ENCODE results near the gene TMEM175. TPM values are rescaled to one million over a fixed set of nuclear protein-coding genes. Genes with fewer than 3 reads are reported as not detected.

The TMEM175 gene
- total and polyA plus RNA-seq, 9 donors: 10.6 to 28.4 (median 21.2) TPM

GRCh38 chr4:909131-909571 lies 23.1 kb upstream of the TMEM175 start:
- Histone ChIP-seq H3K4me3 (no peak overlapping the region), H3K36me3 (no peaks in the 10 kb centered on the region), H3K27me3 (no peaks in the 10 kb centered on the region), H3K27ac (no peak overlapping the region), H3K4me1 (ENCODE audit: insufficient read depth) (peaks cover 6% of the 10 kb centered on the region), H3K9me3 (no peaks in the 10 kb centered on the region)
- no peak for TF ChIP-seq EP300 (IDR thresholded peaks at IDR 0.05)
- no peak for TF ChIP-seq POLR2A (IDR thresholded peaks at IDR 0.05)
- TF ChIP-seq, protein P1, sequence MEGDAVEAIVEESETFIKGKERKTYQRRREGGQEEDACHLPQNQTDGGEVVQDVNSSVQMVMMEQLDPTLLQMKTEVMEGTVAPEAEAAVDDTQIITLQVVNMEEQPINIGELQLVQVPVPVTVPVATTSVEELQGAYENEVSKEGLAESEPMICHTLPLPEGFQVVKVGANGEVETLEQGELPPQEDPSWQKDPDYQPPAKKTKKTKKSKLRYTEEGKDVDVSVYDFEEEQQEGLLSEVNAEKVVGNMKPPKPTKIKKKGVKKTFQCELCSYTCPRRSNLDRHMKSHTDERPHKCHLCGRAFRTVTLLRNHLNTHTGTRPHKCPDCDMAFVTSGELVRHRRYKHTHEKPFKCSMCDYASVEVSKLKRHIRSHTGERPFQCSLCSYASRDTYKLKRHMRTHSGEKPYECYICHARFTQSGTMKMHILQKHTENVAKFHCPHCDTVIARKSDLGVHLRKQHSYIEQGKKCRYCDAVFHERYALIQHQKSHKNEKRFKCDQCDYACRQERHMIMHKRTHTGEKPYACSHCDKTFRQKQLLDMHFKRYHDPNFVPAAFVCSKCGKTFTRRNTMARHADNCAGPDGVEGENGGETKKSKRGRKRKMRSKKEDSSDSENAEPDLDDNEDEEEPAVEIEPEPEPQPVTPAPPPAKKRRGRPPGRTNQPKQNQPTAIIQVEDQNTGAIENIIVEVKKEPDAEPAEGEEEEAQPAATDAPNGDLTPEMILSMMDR (IDR thresholded peaks at IDR 0.05): no peak
- intact Hi-C loops (cut with DNase I): no loop called here
- WGBS, 3 donors: 92 to 94% (median 93%) methylated on average over 26 of the region's 26 CpGs
- no peak for DNase-seq

- 90 to 93% (median 92%) methylated on average over 10 to 12 of the region's 12 CpGs for WGBS, 3 donors
- peak overlapping the region in 1 of 2 donors; percentile 2 for H3K27ac ChIP-seq
- peaks cover 12% of the 10 kb centered on the region for H3K4me1 ChIP-seq (ENCODE audit: insufficient read depth)
- intact Hi-C loops (cut with DNase I): no loop called here
- H3K27me3 ChIP-seq: no peaks in the 10 kb centered on the region
- H3K4me3 ChIP-seq: no peak overlapping the region
- H3K9me3 ChIP-seq: no peaks in the 10 kb centered on the region
- DNase-seq: no peak
- TF ChIP-seq POLR2A (IDR thresholded peaks at IDR 0.05): no peak
- TF ChIP-seq EP300 (IDR thresholded peaks at IDR 0.05): no peak
- TF ChIP-seq, protein P1 (IDR thresholded peaks at IDR 0.05): no peak
- H3K36me3 ChIP-seq: no peaks in the 10 kb centered on the region
Observed at GRCh38 chr4:909821-910220, 22.4 kb upstream of the TMEM175 start.

- H3K4me3 ChIP-seq: no peak overlapping the region
- no peaks in the 10 kb centered on the region for H3K36me3 ChIP-seq
- H3K27ac ChIP-seq: no peak overlapping the region
- H3K4me1 ChIP-seq (ENCODE audit: insufficient read depth): peaks cover 15% of the 10 kb centered on the region
- TF ChIP-seq, protein P1 (IDR thresholded peaks at IDR 0.05): no peak
- no peak for TF ChIP-seq POLR2A (IDR thresholded peaks at IDR 0.05)
- no peak for TF ChIP-seq EP300 (IDR thresholded peaks at IDR 0.05)
- intact Hi-C loops (cut with DNase I): no loop called here
- no peaks in the 10 kb centered on the region for H3K27me3 ChIP-seq
- DNase-seq: peak in 1 of 5 donors; percentile 20
- WGBS, 3 donors: 87 to 92% (median 91%) methylated on average over 24 to 26 of the region's 26 CpGs
- H3K9me3 ChIP-seq: no peaks in the 10 kb centered on the region
Observed at GRCh38 chr4:910366-911091, 21.7 kb upstream of the TMEM175 start.

DNA sequence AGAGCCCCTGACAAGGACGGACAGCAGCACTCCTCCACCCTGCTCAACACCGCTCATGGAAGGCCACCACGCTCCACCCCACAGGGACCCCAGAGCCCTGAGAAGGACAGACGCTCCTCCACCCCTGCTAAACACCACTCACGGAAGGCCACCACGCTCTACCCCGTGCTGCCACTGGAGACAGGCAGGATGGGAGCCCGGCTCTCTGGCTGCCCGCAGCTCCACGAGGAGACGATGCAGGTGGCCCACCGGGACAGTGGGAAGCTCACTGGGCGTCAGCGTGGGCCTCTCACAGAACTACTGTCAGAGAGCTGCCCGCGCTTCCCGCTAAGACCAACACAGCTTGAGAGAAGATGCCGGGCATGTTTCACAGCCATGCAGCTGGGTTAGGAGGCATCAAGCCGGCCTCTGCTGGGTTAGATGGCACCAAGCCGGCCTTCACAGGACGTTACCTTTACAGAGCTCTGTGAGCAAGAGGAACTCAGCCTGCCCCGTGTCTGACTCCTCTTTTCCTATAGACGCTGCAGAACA lies 21.0 kb upstream of the TMEM175 start:
- Histone ChIP-seq H3K4me3 (no peak overlapping the region), H3K4me1 (ENCODE audit: insufficient read depth) (peaks cover 16% of the 10 kb centered on the region), H3K27ac (no peak overlapping the region), H3K9me3 (no peaks in the 10 kb centered on the region), H3K27me3 (no peaks in the 10 kb centered on the region), H3K36me3 (no peaks in the 10 kb centered on the region)
- WGBS, 3 donors: 90 to 94% (median 91%) methylated on average over 23 of the region's 23 CpGs
- intact Hi-C loops (cut with DNase I): no loop called here
- DNase-seq: peak in 2 of 5 donors; percentile 11 to 21
- TF ChIP-seq, protein P1 (IDR thresholded peaks at IDR 0.05): no peak
- TF ChIP-seq POLR2A (IDR thresholded peaks at IDR 0.05) (no peak), EP300 (IDR thresholded peaks at IDR 0.05) (no peak)
